SHP77 (cell line): ENCODE results near the gene TNFRSF11A.
A peak's percentile ranks its signal among the peaks of the same experiment; 100 is the strongest.

Source experiments
- DNase-seq, 2 experiments: peaks; one replicate each; lab custom pipeline; 2025; lab: John Stamatoyannopoulos, UW

The TNFRSF11A gene

DNA sequence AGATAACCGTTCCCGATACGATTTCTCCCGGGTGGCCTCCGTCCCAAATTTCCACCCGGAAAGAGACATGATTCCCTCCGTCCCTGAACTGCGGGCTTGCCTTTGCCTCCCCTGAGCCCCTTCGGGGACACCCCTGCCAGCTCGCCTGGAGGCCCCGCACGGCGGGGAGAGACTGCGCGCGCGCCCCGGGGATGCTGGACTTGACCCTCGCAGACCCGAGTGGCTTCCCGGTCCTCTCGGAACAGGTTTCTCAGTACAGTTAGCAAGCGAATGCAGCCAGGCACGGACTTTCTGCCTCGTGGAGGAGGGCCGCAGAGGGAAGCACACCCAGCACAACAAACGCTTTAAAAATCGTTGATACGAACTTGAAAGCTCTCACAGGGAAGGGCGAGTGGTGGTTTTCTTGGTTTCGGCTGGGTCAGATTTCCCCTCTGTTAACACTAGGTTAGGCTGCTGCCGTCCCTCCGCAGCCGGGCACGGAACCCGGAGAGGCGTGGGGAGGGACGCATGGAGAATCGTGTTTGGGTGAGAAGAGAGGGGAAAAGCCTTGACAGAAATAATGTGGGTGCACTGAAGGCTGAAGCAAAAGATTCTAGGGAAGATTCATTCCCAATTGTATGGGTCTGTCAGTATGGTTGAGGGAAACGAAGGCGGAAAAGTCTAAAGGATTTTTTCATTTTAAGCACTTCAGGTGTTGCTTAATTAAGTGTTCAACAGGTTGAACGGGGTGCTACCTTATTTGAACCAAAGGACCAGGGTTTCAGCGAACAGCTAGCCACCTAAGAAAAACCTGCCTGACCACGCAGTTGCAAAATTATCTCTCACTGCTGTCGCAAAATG is 916 bp downstream of the TNFRSF11A start:
- peak; percentile 14 to 31 for DNase-seq

DNA sequence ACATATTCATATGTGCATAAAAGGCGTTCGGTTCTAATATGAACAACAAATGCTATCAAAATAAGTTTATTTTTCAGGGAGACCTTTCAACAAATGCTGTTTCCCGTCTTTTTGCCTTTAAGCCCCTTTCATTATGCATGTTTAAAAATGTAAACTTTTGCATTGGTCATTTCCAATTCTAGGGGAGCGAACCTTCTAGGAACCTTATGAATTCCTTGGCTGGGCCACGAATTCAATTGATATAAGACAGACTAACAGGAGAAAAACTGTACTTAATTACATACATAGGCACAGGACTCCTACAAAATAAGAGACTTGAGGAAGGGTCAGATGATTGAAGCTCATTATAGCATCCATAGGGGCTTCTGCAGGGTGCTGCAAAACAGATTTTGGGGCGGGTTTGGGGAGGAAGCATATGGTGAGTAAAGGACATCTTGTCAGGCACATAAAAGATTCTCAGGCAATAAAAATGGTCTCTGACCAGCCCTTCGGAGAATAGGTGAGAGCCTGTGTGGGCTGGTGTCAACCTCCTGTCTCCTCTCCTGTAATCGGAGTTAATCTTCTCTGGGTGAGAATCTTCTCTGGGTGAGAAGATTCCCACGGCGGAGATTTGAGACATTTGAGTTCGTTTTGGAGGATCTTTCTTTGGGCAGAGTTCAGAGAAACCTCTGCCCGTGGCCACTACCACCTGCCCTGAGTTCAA is 1.7 kb downstream of the TNFRSF11A start:
- DNase-seq: no peak

DNA sequence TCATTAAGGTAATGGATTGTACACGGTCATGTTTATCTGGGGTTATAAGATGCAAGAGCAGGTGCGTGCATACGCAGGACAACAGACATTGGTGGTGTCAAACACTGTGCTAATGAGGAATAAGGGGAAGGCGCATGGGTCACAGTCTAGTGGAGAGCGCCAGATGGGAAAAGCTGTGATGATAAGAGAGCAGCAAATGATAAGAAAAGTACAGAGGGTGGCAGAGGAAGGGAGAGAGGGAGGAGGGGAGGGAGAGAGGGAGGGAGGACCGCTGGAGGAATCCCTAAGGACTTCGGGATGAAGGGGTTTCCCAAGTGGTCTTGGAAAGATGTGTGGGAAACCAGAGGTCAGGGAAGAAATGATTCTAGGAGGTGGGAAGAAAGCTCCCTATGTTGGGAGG is 2.9 kb downstream of the TNFRSF11A start:
- DNase-seq: no peak

DNA sequence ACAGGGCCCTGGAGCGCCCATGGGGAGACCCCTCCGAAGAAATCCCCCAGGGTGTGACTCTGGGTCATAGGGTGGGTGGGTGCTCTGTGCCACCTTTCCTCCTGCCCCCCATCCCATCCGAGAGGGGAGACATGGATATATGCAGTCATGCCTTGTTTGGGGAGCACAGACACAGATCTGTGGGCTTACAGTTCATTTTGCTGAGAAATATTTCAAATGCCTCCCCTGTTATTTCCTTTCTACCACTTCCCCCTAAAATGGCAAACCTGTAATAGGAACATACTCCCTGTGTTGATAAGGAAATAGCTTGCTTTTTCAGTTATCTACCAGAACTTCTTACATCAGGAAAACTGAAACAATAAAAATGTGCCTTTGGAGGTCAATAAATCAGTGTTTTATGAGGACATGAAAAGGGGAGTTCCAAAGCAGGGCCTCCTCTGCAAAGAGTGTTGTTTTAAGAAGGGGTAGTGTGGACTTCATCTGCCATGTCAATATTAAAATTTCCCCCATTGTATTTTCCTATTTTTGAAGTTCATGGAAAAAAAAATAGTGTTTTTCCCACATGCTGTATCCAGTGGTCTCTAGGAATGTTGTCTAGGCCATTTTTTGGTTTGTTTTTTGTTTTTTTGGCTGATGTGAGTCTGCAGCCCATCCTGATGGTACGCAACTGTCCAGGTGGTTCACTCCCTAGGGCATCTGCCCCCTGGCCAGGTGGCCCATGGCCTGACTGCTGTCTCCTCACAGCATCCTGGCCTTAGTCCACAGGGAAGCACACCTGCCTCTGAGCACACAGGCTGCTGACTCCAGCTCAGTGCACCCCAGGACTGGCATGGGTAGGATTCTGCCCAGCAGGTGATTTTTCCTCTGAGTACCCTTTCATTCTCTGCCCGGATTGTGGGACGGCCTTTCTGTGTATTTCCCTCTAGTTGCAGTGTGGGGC is 3.7 kb downstream of the TNFRSF11A start:
- DNase-seq: peak in 1 of 2 experiments; percentile 49

DNA sequence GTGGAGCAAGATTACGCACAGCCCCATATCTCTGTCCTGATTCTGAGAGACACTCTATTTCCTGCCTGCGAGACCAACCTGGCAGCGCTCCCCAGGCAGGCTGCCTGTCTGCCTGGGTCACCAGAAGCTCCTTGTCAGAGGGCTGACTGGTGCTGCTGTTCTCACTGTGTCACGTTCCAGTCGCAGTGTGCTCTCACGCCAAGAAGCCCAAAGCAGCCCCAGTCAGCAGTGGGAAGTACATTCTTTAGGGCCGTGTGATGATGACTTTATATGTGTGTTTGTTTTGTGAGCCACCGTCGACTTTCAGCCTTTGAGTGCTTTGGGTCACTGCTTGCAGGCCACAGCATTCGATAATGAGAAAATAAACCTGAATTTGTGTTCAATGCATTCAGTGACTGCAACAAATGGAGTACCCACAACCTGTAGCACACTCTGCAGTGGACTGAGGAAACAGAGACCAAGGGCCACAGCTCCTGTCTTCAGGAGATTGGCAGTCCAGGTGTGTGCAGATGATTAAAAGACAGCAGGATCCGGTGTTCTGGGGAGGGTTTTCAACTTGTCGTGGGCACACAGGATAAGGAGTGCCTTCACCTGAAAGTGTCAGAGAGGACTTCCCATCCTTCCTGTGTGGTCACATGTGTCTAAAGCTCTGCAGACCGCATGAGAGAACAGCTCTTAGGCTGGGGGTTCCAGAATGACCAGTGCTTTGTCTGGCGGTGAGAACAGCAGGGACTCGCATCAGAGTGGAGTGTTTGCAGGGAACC is 4.8 kb downstream of the TNFRSF11A start:
- peak in 1 of 2 experiments; percentile 20 for DNase-seq

DNA sequence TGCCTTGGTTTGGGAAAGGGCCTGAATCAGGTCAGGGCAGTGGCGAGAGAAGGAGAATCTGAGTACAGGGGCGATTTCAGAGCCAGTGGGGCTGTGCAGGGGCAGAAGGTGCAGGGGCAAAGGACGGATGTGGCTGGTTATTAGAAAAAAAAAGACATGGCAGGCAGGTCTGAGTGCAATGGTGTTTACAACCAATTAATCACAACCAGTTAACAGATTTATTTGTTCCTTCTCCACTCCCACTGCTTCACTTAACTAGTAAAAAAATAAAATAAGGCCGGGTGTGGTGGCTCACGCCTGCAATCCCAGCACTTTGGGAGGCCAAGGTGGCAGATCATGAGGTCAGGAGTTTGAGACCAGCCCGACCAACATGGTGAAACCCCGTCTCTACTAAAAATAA is 5.5 kb downstream of the TNFRSF11A start:
- DNase-seq: no peak

DNA sequence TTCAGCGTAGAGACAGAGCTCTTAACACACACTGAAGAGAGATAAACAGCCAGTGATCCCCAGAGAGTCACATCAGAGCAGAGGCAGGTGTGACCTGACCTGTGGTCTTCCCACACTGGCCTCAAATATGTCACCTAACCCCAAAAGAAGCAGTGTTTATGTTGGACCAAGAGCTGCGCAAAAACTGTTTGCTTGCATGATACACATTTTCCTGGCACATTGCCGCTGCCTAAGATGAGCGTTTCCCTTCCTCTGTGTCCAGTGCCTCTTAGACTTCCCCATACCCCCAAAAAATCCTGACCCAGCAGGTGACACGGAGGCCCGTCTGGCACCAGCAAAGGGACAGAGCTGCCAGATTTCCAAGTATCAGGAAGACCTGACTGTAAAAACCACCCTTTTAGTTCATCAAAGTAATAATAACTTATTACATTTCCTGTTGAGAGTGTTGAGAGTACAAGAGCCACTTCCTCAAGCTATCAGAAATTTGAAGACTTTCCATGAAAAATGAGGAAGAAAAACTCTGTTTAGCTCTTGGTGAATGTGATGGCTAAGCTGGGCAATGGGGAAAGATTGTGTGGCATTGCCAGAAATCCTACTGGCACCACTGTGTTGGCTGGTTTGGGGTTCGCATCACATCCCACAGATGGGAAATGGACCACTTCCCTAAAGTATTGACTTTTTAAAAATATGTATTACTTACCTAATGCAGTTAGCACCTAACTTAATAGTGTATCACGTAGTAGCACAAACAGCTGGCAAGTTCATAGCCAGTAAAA is 6.7 kb downstream of the TNFRSF11A start:
- no peak for DNase-seq

DNA sequence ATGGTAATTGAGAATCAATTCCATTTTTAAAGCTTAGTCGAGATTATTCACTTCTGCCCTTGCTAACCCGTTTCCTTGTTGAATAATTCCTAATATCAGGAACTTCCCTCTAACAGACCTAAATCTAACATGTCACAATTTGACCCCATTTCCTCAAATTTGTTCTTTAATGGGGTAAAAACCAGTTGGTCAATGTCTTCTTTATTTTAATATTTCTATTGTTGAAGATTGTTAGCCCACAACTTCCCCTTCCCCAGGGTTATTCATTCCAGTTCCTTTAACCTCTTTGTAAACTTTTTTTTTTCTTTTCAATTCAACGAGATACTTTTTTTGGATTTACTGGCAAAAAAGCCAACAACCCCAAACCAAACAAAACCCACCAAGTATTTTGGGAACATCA is 7.3 kb downstream of the TNFRSF11A start:
- no peak for DNase-seq

DNA sequence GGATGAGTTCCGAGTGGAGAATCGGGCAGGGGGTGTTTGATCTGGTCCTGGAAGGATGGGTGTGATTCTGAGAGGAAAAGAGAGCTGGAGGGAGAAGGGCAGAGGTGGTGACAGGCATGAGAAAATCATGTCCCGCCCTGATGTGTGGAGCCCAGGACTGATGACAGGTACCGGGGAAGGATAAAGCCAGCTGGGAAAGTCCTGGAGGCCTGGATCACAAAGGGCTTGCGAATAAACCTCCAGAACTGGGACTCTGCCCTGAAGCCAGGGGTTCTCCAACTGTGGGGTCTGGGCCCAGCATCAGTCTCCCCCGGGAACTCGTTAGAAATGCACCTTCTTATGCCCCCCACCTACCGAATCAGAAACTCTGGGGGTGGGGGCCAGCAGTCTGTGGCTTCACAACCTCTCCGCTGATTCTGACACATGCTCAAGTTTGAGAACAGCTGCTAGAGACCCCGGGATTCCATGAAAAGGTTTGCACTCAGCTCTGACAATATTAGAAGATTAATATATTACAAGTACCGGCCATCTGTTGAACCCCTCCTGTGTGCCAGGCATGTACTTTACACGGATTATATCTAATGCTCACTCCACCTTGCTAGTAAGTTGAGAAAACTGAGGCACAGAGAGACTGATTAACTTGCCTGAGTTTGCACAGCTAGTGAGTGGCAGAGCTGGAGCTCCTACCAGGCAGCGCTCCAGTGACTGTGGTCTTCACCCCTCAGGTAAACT is 8.0 kb downstream of the TNFRSF11A start:
- DNase-seq: no peak

DNA sequence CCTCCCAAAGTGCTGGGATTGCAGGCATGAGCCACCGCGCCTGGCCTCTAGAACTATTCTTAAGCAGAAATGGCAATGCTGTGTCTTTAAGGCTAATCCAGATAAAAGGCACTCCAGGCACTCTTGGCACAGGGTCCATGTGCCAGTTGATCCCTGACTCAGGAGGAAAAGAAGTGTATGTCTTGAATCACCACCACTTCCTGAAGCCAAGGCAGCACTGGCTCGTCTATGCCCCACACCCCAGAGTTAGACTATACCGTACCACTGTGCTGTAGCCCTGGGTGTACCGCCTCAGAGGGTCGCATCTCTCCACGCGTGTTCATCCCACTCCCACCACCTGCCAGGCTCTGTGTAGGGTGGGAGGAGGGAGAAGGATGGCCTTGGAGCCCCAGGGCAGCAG is 9.0 kb downstream of the TNFRSF11A start:
- DNase-seq: no peak

DNA sequence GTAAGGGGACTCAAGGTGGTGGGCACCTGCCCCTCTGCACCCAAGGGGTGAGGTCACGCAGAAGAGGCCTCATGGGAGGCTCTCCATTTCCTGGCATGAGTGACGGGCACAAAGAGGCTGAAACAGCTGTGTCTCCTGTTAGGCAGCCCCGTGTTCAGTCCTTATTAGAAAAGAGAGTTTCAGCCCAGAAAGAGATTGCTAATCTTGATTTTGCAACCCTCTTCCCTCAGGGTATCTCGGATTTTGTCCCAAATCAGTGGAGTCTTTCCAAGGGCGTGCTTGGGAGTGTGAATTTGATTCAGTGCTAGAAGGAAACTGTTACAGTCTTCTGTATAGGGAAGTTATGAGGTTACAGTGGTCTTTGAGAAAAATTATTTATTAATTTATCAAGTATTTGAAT is 10.4 kb downstream of the TNFRSF11A start:
- no peak for DNase-seq

DNA sequence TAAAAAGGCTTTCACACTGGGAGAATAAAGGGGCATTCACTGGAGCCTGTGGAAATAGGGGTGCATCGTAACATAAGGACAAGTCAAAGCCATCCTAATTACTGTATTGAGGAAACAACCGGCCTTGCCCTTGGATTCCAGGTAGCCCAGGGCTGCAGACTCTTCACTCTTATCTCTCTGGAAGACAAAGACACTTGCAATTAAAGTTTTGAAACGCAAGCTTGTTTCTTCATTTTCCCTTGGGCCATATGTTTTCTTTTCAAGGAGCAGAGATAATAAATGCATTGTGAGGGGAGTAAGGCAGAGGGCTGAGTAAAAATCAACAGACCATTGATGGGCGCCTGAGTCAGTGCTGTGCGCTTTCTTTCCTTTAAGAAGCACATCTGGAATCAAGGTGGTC is 11.5 kb downstream of the TNFRSF11A start:
- no peak for DNase-seq

DNA sequence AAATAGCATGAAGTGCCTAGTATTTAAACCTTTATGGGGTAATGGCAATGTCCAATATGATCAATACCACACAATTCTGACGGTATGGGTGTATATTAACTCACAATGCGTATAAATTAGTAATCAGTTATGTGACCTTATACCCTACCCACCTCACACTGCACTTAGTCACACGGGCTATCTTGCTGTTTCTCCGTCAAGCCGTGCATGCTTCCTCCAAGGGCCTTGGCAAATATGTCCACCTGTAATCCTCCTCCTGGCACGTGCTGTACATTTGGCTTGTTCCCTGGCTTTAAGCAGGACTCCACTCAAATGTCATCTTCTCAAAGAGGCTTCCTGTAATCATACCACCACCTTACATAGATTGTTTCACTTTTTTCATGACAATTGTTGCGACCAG is 12.2 kb downstream of the TNFRSF11A start:
- DNase-seq: no peak

DNA sequence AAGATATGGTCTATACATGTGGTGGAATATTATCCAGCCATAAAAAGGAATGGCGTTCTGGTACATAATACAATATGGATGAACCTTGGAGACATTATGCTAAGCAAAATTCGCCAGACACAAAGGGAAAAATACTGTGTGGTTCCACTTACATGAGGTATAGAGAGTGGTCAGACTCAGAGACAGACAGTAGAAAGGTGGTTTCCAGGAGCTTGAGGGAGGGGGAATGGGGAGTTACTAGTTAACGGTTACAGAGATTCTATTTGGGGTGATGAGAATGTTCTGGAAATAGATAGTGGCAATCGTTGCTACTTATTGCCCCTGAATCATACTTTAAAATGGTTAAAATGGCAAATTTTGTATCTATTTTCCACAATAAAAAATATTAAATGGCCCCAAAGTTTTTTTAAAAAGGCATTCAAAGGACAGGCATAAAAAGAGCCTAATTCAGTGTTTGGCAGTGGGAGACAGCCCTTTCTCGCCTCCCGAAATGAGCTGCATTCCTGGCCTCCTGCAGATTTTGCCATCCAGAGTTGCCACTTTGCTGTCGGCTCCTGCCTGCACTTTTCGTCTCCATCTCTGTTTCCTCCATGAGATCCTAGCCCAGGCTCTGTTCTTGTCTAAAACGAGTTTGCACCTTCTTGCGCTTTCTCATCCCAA is 13.5 kb downstream of the TNFRSF11A start:
- DNase-seq: no peak

DNA sequence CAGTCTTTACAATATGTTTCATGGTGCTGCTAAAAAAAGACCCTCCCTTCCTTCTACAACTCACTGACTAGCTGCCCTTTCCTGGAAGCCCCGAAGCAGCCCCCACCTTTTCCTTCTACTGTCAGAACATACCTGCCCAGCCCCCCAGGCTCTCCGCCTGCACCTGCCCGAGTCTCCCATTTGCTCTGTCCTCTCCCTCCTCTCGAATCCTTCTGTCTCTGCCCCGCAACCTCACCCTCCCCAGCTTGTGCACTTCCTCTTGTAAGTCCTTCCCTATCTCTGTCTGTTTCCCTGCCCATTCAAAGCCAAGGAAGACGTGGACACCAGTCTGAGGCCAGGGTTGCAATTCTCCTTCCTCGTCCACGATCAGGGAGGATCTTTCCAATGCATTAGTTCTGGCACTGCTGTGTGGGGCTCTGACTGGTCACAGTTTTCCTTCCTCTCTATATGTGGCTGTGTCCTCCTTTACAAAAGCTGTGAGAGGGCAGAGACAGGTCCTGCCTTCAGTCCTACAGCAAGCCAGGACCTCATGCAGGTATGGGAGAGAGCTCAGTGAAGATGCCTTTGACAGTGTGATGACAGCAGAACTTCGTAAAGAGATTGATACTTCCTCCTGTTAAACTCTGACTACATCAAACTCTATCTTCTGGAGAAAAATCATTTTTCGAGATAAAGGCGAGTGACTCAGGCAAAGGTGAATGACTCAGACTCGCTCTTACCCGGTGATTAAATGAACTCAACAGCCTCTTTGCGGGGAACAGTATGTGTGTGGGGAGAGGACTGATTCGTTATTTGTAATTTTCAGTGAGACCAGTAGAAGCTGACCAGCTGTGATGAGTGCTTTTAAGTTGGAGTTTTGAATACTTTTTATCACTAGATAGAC is 14.2 kb downstream of the TNFRSF11A start:
- no peak for DNase-seq

DNA sequence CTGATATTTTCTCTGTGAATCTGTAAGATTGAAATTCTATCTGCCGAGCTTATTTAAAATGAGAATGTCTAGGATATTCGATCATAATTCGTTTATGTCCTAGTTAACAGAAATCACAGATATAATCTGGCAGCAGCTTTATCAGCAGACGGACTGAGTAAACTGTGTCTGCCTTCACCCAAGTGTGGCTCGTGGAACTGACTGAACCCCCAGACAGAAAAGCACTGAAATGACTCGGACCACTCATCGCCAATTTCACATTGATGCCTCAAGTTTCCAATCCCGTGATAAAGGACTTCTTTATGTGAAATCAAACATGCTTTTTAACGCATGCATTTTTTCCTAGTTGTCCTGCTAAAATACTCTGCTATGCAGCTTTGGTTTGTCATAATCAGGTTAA is 15.9 kb downstream of the TNFRSF11A start:
- DNase-seq: no peak

DNA sequence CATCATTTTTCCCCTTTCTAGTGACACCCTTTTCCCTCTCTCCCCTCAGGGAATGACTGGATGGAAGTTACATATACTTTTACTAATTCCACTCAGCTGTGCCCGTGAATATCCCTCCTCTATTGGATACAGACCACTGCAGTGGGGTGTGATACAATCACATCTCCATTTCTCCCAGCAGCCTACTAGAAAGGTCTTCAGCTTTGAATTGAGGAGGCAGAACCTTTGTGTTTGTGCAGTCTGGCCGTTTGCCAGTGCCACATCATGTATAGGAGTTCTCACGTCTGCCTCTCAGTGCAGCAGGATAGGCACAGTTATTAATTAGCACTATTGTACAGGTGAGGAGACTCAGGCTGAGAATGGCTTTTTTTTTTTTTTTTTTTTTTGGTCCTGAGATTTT is 16.4 kb downstream of the TNFRSF11A start:
- DNase-seq: peak; percentile 17 to 56

DNA sequence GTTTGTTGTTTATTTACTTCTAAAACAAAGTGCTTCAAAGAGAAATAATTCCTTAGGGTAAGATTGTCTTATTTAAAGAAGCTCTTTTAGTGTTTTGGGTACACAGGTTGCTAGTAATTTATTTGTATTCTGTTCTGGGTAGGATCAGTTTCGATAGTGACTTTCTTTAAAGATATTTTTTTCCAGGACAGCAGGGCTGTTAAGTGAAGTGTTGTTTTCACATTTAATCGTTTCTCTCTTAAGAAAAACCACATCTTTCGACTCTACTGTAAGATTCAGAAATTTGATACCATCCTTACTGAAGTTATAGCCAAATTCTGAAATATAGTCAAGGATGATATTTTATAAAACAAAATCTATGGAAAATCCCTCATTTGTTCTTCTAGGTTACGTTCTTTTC is 17.8 kb downstream of the TNFRSF11A start:
- DNase-seq: no peak

DNA sequence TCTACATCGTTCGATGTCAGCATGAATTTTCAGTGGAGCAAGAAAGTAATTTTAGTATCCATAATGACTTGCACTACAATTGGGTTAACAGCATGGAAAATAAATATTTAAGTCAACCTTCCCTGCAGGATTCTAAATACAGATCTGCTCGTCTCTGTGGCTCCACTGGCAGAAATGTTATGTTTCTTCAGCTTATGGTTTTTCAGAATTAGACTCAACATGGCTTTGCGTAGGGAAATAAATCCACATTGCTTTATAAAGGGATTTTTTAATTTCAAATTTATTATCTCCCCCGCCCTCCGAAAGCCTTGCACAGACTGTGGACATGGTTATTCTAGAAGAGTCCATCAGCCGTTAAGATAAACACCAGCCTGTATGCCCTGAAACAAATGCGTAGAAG is 18.2 kb downstream of the TNFRSF11A start:
- DNase-seq: no peak
